Retinal pigment epithelial cell (primary cell): ENCODE data around the gene FPGS.

Experiments
- DNase-seq: peaks from one replicate; pipeline ENCODE4 v3.0.0-alpha.2; 2010; ENCODE audit warnings: low read depth
- H3K4me3 ChIP-seq: 2 replicates; pipeline ENCODE4 v1.5.1; 2011; ENCODE audit warnings: mild to moderate bottlenecking, low read length, control low read depth, moderate library complexity
- CTCF ChIP-seq: conservative IDR thresholded peaks from 2 replicates; pipeline ENCODE4 v1.5.1; 2011; ENCODE audit warnings: low read depth, low read length, control low read depth, inconsistent platforms

Gene FPGS

GRCh38 chr9:127853312-127854183 is 50.9 kb downstream of the FPGS start:
- TF ChIP-seq CTCF: no peak
- no peak for DNase-seq
- H3K4me3 ChIP-seq: peak overlapping the region; percentile 17

DNA sequence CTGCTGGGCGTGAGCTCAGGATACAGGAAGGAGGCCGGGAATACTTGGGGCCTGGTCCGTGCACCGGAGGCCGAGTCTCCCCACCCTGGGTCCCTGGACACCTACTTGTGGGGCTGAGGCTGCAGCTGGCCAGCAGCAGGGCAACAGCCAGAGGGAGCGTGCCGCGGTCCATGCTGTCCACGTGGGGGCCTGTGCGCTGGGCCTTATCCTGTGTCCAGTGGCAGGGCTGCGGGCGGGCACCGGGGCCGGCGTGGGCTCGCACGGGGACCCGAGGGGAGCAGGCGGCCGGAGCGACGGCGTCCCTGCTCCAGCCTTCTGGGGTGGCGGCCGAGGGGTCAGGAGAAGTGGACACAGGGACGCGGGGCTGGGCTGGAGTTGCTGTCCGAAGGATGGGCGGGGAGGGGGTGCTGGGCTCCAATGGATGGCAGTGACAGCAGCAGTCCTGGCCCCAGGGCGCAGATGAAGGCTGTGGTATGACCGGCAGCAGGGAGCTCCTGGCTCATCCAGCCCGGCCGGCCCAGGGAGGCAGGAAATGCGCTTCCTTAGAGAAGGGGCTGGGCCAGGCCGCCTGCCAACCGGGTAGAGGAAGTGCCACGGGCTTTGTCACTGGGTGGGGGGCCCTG is 51.6 kb downstream of the FPGS start, which contains the start of gene ENG:
Gene ENG (minus strand): TSS at position 475 of the 623 bp plus-strand sequence. CDS start 303 bp downstream, at position 172.
- peak within 1 kb of the TSS; percentile 19 for H3K4me3 ChIP-seq
- no peak for TF ChIP-seq CTCF
- no peak for DNase-seq

DNA sequence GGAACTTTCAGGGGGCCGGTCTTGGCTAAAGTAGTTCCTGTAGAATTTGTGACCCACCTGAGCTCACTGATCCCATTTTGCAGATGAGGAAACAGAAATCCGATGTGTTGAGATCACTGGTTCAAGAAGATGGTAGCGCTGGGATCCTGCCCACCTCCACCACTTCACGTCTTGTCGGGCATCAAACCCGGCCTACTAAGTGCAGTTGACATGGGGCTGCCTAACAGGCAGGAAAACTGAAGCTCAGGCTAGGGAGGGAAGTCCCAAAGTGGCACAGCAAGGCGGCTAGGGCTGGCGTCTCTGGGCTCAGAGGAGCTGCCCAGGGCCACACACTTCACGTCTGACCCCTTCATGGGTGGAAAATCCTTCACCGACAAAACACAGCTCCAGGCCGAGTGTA is 52.3 kb downstream of the FPGS start:
- TF ChIP-seq CTCF: no peak
- DNase-seq: no peak
- no peak overlapping the region for H3K4me3 ChIP-seq

GRCh38 chr9:127855522-127855921 is 52.8 kb downstream of the FPGS start:
- TF ChIP-seq CTCF: no peak
- no peak for DNase-seq
- no peak overlapping the region for H3K4me3 ChIP-seq

GRCh38 chr9:127856094-127856728 is 53.5 kb downstream of the FPGS start:
- no peak for DNase-seq
- no peak overlapping the region for H3K4me3 ChIP-seq
- no peak for TF ChIP-seq CTCF

DNA sequence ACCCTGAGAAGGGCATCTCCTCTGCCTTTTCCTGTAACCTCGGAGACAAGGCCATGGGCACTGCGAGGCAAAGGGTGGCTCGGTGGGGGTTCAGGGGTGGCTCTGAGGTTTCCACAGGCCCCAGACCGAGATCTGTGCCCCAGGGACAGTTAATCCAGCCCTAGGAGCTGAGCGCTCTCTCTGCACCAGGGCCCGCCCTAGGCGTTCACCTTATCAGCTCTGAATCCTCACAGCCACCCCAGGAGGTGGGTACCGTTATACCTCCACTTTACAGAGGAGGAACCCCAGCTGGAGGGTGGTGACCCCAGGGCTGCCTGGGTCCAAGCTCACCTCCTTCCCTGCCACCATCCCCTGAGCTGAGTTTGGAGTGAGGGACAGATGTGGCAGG is 54.0 kb downstream of the FPGS start:
- no peak overlapping the region for H3K4me3 ChIP-seq
- no peak for TF ChIP-seq CTCF
- no peak for DNase-seq
